H9 (cell line): ENCODE measurements around the gene ZNF350. TPM values are rescaled to one million over a fixed set of nuclear protein-coding genes. Genes with fewer than 3 reads are reported as not detected.
"Not testable (repeated sequence)": the region's sequence is repeated elsewhere in the genome, so short reads cannot be mapped to it uniquely, and the experiment has no call there.

Experiments
- DNase-seq: peaks from one replicate; pipeline ENCODE4 v3.0.0-alpha.2; 2017
- H2AFZ ChIP-seq: one replicate; pipeline ENCODE4 v1.6.1; 2013; ENCODE audit warnings: mild to moderate bottlenecking, low read length, control low read depth, moderate library complexity
- H2AK5ac ChIP-seq: 2 replicates; pipeline ENCODE4 v1.6.1; 2013; ENCODE audit warnings: low read length, control low read depth, mixed read lengths; ENCODE audit not compliant: insufficient read length
- H2BK120ac ChIP-seq: one replicate; pipeline ENCODE4 v1.6.1; 2013; ENCODE audit warnings: low read depth, mild to moderate bottlenecking, low read length, control low read depth, inconsistent platforms; ENCODE audit not compliant: poor library complexity, severe bottlenecking
- H2BK12ac ChIP-seq: 2 replicates; pipeline ENCODE4 v1.6.1; 2013; ENCODE audit warnings: low read length, control low read depth, mixed read lengths, low read depth; ENCODE audit not compliant: insufficient read length
- H2BK15ac ChIP-seq: 2 replicates; pipeline ENCODE4 v1.6.1; 2013; ENCODE audit warnings: low read depth, low read length, control low read depth
- H2BK20ac ChIP-seq: one replicate; pipeline ENCODE4 v1.6.1; 2013; ENCODE audit warnings: low read depth, mild to moderate bottlenecking, low read length, control low read depth, inconsistent platforms; ENCODE audit not compliant: poor library complexity, severe bottlenecking
- H2BK5ac ChIP-seq: 2 replicates; pipeline ENCODE4 v1.6.1; 2013; ENCODE audit warnings: low read length, control low read depth, mixed read lengths; ENCODE audit not compliant: insufficient read length
- H3K14ac ChIP-seq: 2 replicates; pipeline ENCODE4 v1.6.1; 2013; ENCODE audit warnings: low read length, control low read depth; ENCODE audit not compliant: insufficient read depth
- H3K18ac ChIP-seq: 2 replicates; pipeline ENCODE4 v1.6.1; 2013; ENCODE audit warnings: low read depth, mild to moderate bottlenecking, mixed read lengths, low read length, control low read depth; ENCODE audit not compliant: insufficient read length
- H3K23ac ChIP-seq: 2 replicates; pipeline ENCODE4 v1.6.1; 2013; ENCODE audit warnings: low read length, control low read depth, mixed read lengths, low read depth; ENCODE audit not compliant: insufficient read length
- H3K23me2 ChIP-seq: 2 replicates; pipeline ENCODE4 v1.6.1; 2013; ENCODE audit warnings: low read depth, mild to moderate bottlenecking, mixed read lengths, low read length, control low read depth; ENCODE audit not compliant: insufficient read length, poor library complexity, severe bottlenecking
- H3K27ac ChIP-seq: 2 replicates; pipeline ENCODE4 v1.5.1; 2013; ENCODE audit warnings: low read length, control low read depth, mixed read lengths, low read depth; ENCODE audit not compliant: insufficient read length
- H3K27me3 ChIP-seq: 2 replicates; pipeline ENCODE4 v1.6.1; 2013; ENCODE audit warnings: low read length, control low read depth, inconsistent platforms; ENCODE audit not compliant: insufficient read depth
- H3K4ac ChIP-seq: 2 replicates; pipeline ENCODE4 v1.6.1; 2013; ENCODE audit warnings: low read depth, mild to moderate bottlenecking, control low read depth, inconsistent platforms, low read length, moderate library complexity
- H3K4me1 ChIP-seq: 2 replicates; pipeline ENCODE4 v1.6.1; 2013; ENCODE audit warnings: low read length, control low read depth, inconsistent platforms; ENCODE audit not compliant: insufficient read depth
- H3K4me2 ChIP-seq: 2 replicates; pipeline ENCODE4 v1.6.1; 2013; ENCODE audit warnings: low read length, control low read depth, mixed read lengths; ENCODE audit not compliant: insufficient read length, insufficient read depth
- H3K56ac ChIP-seq: 2 replicates; pipeline ENCODE4 v1.6.1; 2013; ENCODE audit warnings: low read depth, mild to moderate bottlenecking, mixed read lengths, low read length, control low read depth; ENCODE audit not compliant: insufficient read length
- H3K79me1 ChIP-seq: 2 replicates; pipeline ENCODE4 v1.6.1; 2013; ENCODE audit warnings: low read depth, mild to moderate bottlenecking, moderate library complexity, low read length, control low read depth, inconsistent platforms; ENCODE audit not compliant: insufficient read depth, poor library complexity, severe bottlenecking
- H3K79me2 ChIP-seq: 2 replicates; pipeline ENCODE4 v1.6.1; 2013; ENCODE audit warnings: low read length, control low read depth, inconsistent platforms; ENCODE audit not compliant: insufficient read depth
- H3K9ac ChIP-seq: 2 replicates; pipeline ENCODE4 v1.6.1; 2013; ENCODE audit warnings: low read length, control low read depth, mixed read lengths; ENCODE audit not compliant: insufficient read length; ENCODE audit errors: extremely low read depth
- H3K9me3 ChIP-seq: one replicate; pipeline ENCODE4 v1.6.1; 2013; ENCODE audit warnings: low read depth, low read length, inconsistent platforms; ENCODE audit not compliant: control insufficient read depth
- H3T11ph ChIP-seq: one replicate; pipeline ENCODE4 v1.6.1; 2013; ENCODE audit warnings: mild to moderate bottlenecking, low read length, control low read depth, inconsistent platforms
- H4K20me1 ChIP-seq: one replicate; pipeline ENCODE4 v1.6.1; 2013; ENCODE audit not compliant: control insufficient read depth, insufficient read length, insufficient read depth
- H4K5ac ChIP-seq: 2 replicates; pipeline ENCODE4 v1.6.1; 2013; ENCODE audit warnings: low read depth, mild to moderate bottlenecking, mixed read lengths, low read length, control low read depth; ENCODE audit not compliant: insufficient read length
- H4K8ac ChIP-seq: replicated peaks from 2 replicates; pipeline ENCODE4 v1.6.1; 2013; ENCODE audit warnings: low read length, control low read depth, mixed read lengths, low read depth; ENCODE audit not compliant: insufficient read length
- H4K91ac ChIP-seq: 2 replicates; pipeline ENCODE4 v1.6.1; 2013; ENCODE audit warnings: low read depth, mild to moderate bottlenecking, moderate library complexity, mixed read lengths, low read length, control low read depth; ENCODE audit not compliant: insufficient read length
- H3K27ac Mint-ChIP-seq, 3 experiments: 2 replicates in 2 of 3; 3 replicates in 1 of 3; pipeline ENCODE4 v1.8.0; 2020 to 2021; ENCODE audit warnings: mixed read lengths in 3 of 3, mild to moderate bottlenecking in 1 of 3, moderate library complexity in 1 of 3
- H3K27me3 Mint-ChIP-seq: 2 replicates; pipeline ENCODE4 v1.8.0; 2021; ENCODE audit warnings: low read depth, mild to moderate bottlenecking, moderate library complexity, mixed read lengths
- H3K36me3 Mint-ChIP-seq, 3 experiments: 2 replicates in 2 of 3; 3 replicates in 1 of 3; pipeline ENCODE4 v1.8.0; 2020 to 2021; ENCODE audit warnings: low read depth in 3 of 3, mixed read lengths in 3 of 3; ENCODE audit not compliant: insufficient read depth in 1 of 3
- H3K4me1 Mint-ChIP-seq, 2 experiments: 2 replicates each; pipeline ENCODE4 v1.8.0; 2020; ENCODE audit warnings: mixed read lengths in 2 of 2
- H3K4me3 Mint-ChIP-seq, 2 experiments: 2 replicates in 1 of 2; 3 replicates in 1 of 2; pipeline ENCODE4 v1.8.0; 2020 to 2021; ENCODE audit warnings: mild to moderate bottlenecking in 2 of 2, mixed read lengths in 2 of 2, moderate library complexity in 1 of 2
- H3K9me3 Mint-ChIP-seq, 2 experiments: 2 replicates in 1 of 2; 3 replicates in 1 of 2; pipeline ENCODE4 v1.8.0; 2020; ENCODE audit warnings: mild to moderate bottlenecking in 2 of 2, mixed read lengths in 2 of 2, moderate library complexity in 1 of 2
- CTCF ChIP-seq: fragments of 200-600 bp; sonication (generic); conservative IDR thresholded peaks from 3 replicates; pipeline ENCODE4 v1.8.0; 2021; ENCODE audit warnings: antibody characterized with exemption, mild to moderate bottlenecking
- WGBS: extraction: QIAGEN DNeasy Blood & Tissue Kit; methylation state at CpG from one replicate; pipeline ENCODE4 v1.1.7; 2013; ENCODE audit warnings: missing lambda C conversion rate, low lambda C conversion rate, mixed read lengths; ENCODE audit not compliant: insufficient read length; ENCODE audit errors: extremely low coverage; 5-methylcytosine and 5-hydroxymethylcytosine counted together
- total RNA-seq: library from RNA; stranded (reverse); gene quantifications from 2 replicates; pipeline ENCODE4 v1.2.1, GENCODE V29; 2021

ZNF350 gene
- total RNA-seq, 1 experiment from 2014 or later, result 12.9 TPM

DNA sequence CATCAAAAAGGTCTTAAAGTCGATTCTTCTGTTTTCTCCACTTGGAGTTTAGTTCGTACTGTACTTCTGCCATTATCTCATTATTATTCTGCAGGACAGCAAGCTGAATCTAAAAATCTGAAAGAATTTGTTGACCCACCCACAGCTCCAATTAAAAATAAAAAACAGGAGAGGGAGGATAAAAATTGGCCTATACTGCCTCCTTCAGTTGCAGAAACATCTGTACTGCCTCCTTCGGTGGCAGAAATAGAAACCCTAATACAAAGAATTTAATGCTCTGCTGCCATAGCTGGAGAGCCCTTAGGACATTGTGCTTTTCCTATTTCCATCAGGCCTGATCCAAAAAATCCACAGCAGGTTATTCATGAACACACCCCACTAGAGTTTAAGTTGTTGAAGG lies 9.8 kb downstream of the ZNF350 start:
- no peak overlapping the region for H3K4me2 ChIP-seq
- no peak overlapping the region for H2BK15ac ChIP-seq
- no peak overlapping the region for H2BK120ac ChIP-seq
- H3K36me3 Mint-ChIP-seq, result peaks cover 71 to 83% (median 77%) of the 10 kb centered on the region in 3 experiments
- no peak overlapping the region for H3K27ac Mint-ChIP-seq
- H3K79me1 ChIP-seq, result no peaks in the 10 kb centered on the region
- H2AK5ac ChIP-seq, result no peak overlapping the region
- peaks cover 69 to 89% of the 10 kb centered on the region in 2 experiments for H3K9me3 Mint-ChIP-seq
- H3K27me3 Mint-ChIP-seq, result no peaks in the 10 kb centered on the region; the same call in 1 of the 2 replicates
- no peak overlapping the region for H3K4me3 Mint-ChIP-seq
- no peak overlapping the region for H3K4ac ChIP-seq
- no peak overlapping the region for H3K56ac ChIP-seq
- H3K18ac ChIP-seq, result no peak overlapping the region
- H3K4me1 ChIP-seq, result no peaks in the 10 kb centered on the region
- no peak overlapping the region for H4K91ac ChIP-seq
- H3K9me3 ChIP-seq, result peaks cover 44% of the 10 kb centered on the region
- no peak overlapping the region for H4K8ac ChIP-seq
- no peak overlapping the region for H2AFZ ChIP-seq
- no peaks in the 10 kb centered on the region for H4K20me1 ChIP-seq
- no CpG with 5 or more reads among the region's 3 CpGs for WGBS
- no peak overlapping the region for H2BK5ac ChIP-seq
- no peak overlapping the region for H3K27ac ChIP-seq
- no peak overlapping the region for H3T11ph ChIP-seq
- no peak overlapping the region for H2BK12ac ChIP-seq
- H4K5ac ChIP-seq, result no peak overlapping the region
- H3K23ac ChIP-seq, result no peak overlapping the region
- no peak overlapping the region for H2BK20ac ChIP-seq
- H3K14ac ChIP-seq, result no peak overlapping the region
- H3K23me2 ChIP-seq, result no peaks in the 10 kb centered on the region
- H3K27me3 ChIP-seq, result no peaks in the 10 kb centered on the region
- no peak overlapping the region for H3K9ac ChIP-seq
- H3K79me2 ChIP-seq, result no peaks in the 10 kb centered on the region
- DNase-seq, result no peak
- peaks cover 0 to 3% of the 10 kb centered on the region in 2 experiments; a peak in 1 of 4 replicates for H3K4me1 Mint-ChIP-seq
- peak; percentile 32; the same call in 2 of the 3 replicates for TF ChIP-seq CTCF

GRCh38 chr19:51975787-51976186 lies 10.9 kb downstream of the ZNF350 start:
- H3T11ph ChIP-seq, H3K27ac Mint-ChIP-seq, H3K79me2 ChIP-seq, H4K91ac ChIP-seq, H2BK20ac ChIP-seq, H4K8ac ChIP-seq, H3K27ac ChIP-seq, H2AK5ac ChIP-seq, H3K27me3 ChIP-seq, H3K56ac ChIP-seq, H3K4me1 Mint-ChIP-seq, H3K4me1 ChIP-seq, H3K4me2 ChIP-seq, DNase-seq, H2AFZ ChIP-seq, H3K4ac ChIP-seq, H3K9ac ChIP-seq, H3K4me3 Mint-ChIP-seq, H4K20me1 ChIP-seq, H3K14ac ChIP-seq, H3K79me1 ChIP-seq, H3K23ac ChIP-seq, H2BK5ac ChIP-seq, H2BK15ac ChIP-seq, H3K23me2 ChIP-seq, H3K18ac ChIP-seq, H2BK12ac ChIP-seq, H4K5ac ChIP-seq, H3K27me3 Mint-ChIP-seq, H2BK120ac ChIP-seq: not testable (repeated sequence)
- peaks cover 55% of the 10 kb centered on the region for H3K9me3 ChIP-seq
- H3K9me3 Mint-ChIP-seq, result peaks cover 74 to 90% of the 10 kb centered on the region in 2 experiments
- peaks cover 75 to 88% (median 79%) of the 10 kb centered on the region in 3 experiments for H3K36me3 Mint-ChIP-seq
- no CpG with 5 or more reads among the region's 17 CpGs for WGBS
